Fibroblast of villous mesenchyme (primary cell): ENCODE results near the gene PPFIBP2. TPM values are rescaled to one million over a fixed set of nuclear protein-coding genes. Genes with fewer than 3 reads are reported as not detected.

ENCODE experiments used
- DNase-seq: peaks from one replicate; pipeline ENCODE4 v3.0.0-alpha.2; 2010; ENCODE audit warnings: low read depth
- H3K4me3 ChIP-seq: 2 replicates; pipeline ENCODE4 v1.5.1; 2011; ENCODE audit warnings: low read depth, mild to moderate bottlenecking, low read length
- CTCF ChIP-seq: IDR thresholded peaks from 2 replicates; pipeline ENCODE4 v1.5.1; 2012; ENCODE audit warnings: low read depth, mild to moderate bottlenecking, low read length; ENCODE audit not compliant: insufficient read depth
- total RNA-seq: library from RNA; depleted of rRNA; stranded (reverse); fragments of >200 nt; gene quantifications from 2 replicates; pipeline ENCODE4 v1.2.3, GENCODE V29; 2012

PPFIBP2 gene
- total RNA-seq, 1 donor = 20.3 TPM

GRCh38 chr11:7555052-7555699 lies 41.4 kb downstream of the PPFIBP2 start:
- H3K4me3 ChIP-seq = no peak overlapping the region
- DNase-seq = no peak
- no peak for TF ChIP-seq CTCF

GRCh38 chr11:7558046-7558445 lies 44.2 kb downstream of the PPFIBP2 start:
- H3K4me3 ChIP-seq = no peak overlapping the region
- no peak for TF ChIP-seq CTCF
- no peak for DNase-seq

- no peak overlapping the region for H3K4me3 ChIP-seq
- DNase-seq = no peak
- no peak for TF ChIP-seq CTCF
These were observed 45.8 kb downstream of the PPFIBP2 start for GRCh38 chr11:7559398-7560283.

DNA sequence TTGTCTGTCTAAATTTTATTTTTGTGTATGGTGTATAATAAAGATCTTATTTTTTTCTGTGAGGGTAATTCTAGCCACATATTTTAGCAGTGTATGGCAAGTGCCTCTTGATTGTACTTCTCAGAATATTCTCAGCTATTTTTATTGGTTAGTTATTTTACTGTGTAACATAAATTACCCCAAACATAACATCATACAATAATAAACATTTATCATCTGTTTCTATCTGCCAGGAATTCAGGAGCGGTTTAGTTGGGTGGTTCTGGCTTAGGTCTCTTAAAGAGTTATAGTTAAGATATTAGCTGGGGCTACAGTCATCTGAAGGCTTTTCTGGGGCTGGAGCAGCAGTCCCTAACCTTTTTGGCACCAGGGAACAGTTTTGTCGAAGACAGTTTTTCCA lies 47.8 kb downstream of the PPFIBP2 start:
- peak; percentile 49 for DNase-seq
- no peak overlapping the region for H3K4me3 ChIP-seq
- no peak for TF ChIP-seq CTCF

GRCh38 chr11:7563281-7563680 lies 49.5 kb downstream of the PPFIBP2 start:
- TF ChIP-seq CTCF = no peak
- H3K4me3 ChIP-seq = no peak overlapping the region
- no peak for DNase-seq

DNA sequence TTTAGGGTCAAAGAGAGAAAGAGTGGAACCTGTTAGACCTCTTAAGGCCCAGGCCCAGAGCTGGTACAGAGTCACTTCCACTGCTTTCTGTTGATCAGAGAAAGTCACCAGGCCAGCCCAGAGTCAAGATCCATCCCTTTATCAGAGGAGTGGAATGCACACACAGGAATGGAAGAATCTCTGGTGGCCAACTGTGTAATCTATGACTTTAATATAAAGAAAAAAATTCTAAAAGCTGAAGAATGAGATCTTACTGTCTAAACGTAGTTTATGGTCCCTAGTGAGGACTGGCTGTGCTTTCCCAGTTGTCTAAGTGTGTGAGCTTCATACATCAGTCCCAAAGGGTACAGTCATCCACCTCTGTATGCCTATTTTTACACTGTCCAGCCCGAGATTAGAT lies 51.0 kb downstream of the PPFIBP2 start:
- H3K4me3 ChIP-seq = no peak overlapping the region

More for the DNA sequence above, 51.0 kb downstream of the PPFIBP2 start:
- DNase-seq = no peak
- no peak for TF ChIP-seq CTCF
